ENCODE results near the gene ABLIM1. TPM values are rescaled to one million over a fixed set of nuclear protein-coding genes. Genes with fewer than 3 reads are reported as not detected.

ABLIM1 gene
- total RNA-seq, 1 donor from 2014 or later: 70.0 TPM

DNA sequence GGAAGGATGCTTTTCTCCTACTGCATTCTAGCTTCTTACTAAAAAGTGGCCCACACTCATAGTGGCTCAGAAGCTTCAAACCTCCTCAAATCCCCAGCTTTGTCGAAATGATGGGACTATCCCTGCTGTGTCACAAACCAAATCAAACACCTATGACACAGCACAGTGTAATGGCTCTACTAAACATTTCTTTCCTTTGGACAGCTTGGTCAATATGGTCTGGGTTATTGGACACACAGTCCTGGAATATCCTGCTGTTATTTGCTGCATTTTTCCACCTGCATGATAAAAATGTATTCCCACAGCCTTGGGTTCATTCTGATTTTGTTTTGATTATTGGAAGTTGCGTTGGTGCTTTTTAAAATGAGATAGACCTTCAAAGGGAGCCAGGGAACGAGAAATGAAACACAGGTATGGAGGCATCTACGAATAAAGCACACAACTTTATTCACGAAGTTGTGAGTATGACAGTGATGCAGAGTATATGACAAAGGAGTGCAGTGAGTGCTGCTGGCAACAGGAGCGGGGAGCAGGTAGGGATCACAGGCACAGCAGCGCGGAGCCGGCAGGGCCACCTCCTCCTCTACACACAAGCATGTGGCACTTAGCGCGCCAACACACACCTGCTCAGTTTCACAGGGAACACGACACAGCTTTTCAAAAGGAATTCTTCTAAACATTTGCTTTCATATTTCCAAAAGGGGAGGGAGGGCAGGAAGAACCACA lies 227.2 kb downstream of the ABLIM1 start:
- Histone ChIP-seq H3K4me2 (ENCODE audit: low read length) (no peak overlapping the region), H3K36me3 (ENCODE audit: insufficient read depth, low read length) (no peaks in the 10 kb centered on the region), H3K27me3 (ENCODE audit: insufficient read depth, low read length) (peaks cover 9% of the 10 kb centered on the region), H3K27ac (ENCODE audit: low read depth, low read length) (no peak overlapping the region), H3K4me1 (ENCODE audit: insufficient read depth, low read length) (no peaks in the 10 kb centered on the region), H3K9me3 (ENCODE audit: insufficient read depth, low read depth, low read length) (no peaks in the 10 kb centered on the region), H3K9ac (ENCODE audit: low read length) (no peak overlapping the region), H3K4me3 (ENCODE audit: insufficient read depth, low read depth, low read length) (no peak overlapping the region), H4K20me1 (ENCODE audit: insufficient read depth, low read length) (no peaks in the 10 kb centered on the region), H2AFZ (ENCODE audit: low read depth, low read length) (no peak overlapping the region), H3K79me2 (ENCODE audit: insufficient read depth, low read length) (no peaks in the 10 kb centered on the region)
- Mint-ChIP-seq H3K27ac (ENCODE audit: unreplicated experiment) (peak overlapping the region; percentile 63), H3K36me3 (ENCODE audit: low read depth, unreplicated experiment) (peaks cover 30% of the 10 kb centered on the region), H3K9me3 (ENCODE audit: unreplicated experiment) (no peaks in the 10 kb centered on the region), H3K4me3 (ENCODE audit: unreplicated experiment) (no peak overlapping the region), H3K4me1 (ENCODE audit: low read depth, unreplicated experiment) (peaks cover 16% of the 10 kb centered on the region), H3K27me3 (ENCODE audit: low read depth, unreplicated experiment) (peaks cover 2% of the 10 kb centered on the region)
- FAIRE-seq (no peak), DNase-seq (ENCODE audit: low read depth) (no peak)
- no peak for TF ChIP-seq EZH2 (IDR thresholded peaks at IDR 0.05; ENCODE audit: insufficient read depth, low read length)
- TF ChIP-seq, protein P1, sequence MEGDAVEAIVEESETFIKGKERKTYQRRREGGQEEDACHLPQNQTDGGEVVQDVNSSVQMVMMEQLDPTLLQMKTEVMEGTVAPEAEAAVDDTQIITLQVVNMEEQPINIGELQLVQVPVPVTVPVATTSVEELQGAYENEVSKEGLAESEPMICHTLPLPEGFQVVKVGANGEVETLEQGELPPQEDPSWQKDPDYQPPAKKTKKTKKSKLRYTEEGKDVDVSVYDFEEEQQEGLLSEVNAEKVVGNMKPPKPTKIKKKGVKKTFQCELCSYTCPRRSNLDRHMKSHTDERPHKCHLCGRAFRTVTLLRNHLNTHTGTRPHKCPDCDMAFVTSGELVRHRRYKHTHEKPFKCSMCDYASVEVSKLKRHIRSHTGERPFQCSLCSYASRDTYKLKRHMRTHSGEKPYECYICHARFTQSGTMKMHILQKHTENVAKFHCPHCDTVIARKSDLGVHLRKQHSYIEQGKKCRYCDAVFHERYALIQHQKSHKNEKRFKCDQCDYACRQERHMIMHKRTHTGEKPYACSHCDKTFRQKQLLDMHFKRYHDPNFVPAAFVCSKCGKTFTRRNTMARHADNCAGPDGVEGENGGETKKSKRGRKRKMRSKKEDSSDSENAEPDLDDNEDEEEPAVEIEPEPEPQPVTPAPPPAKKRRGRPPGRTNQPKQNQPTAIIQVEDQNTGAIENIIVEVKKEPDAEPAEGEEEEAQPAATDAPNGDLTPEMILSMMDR (IDR thresholded peaks at IDR 0.05; ENCODE audit: insufficient read depth, low read depth, low read length): no peak

DNA sequence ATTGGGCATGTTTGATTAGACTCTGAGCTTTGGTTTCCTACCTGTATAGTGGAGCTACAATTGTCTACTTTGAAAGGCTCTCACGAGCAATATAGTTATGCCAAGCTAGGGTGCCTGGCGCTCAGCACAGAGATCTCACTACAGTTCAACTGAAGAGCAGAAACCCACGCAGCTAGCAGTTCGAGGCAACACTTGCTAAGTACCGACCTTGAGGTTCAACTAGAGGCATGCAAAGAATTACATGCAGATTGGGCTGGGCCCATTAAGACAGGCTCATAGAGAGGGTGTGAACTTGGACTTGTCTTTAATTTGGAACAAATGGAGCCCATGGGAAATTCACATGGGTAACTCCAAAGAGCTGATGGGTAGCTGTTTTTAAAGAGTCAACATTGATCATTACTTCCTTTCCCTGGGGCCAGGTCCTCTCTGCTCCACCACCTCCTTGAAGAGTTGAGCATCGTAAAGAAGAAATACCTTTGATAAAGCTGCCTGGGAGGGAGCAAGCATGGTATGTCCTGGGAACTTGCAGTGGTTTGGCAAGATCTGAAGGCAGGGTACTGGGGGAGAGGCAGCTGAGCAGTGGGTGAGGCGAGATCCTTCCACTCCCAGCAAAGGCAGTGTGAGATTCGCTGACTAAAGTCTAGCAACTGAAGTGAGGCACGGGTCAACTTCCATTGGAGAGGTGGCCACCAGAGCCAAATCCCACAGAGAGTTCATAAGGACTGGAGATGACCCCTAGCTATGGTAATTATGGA lies 228.3 kb downstream of the ABLIM1 start:
- Histone ChIP-seq H3K4me3 (ENCODE audit: insufficient read depth, low read depth, low read length) (no peak overlapping the region), H2AFZ (ENCODE audit: low read depth, low read length) (no peak overlapping the region), H3K4me2 (ENCODE audit: low read length) (no peak overlapping the region), H3K9ac (ENCODE audit: low read length) (no peak overlapping the region), H3K9me3 (ENCODE audit: insufficient read depth, low read depth, low read length) (no peaks in the 10 kb centered on the region), H3K4me1 (ENCODE audit: insufficient read depth, low read length) (no peaks in the 10 kb centered on the region), H3K79me2 (ENCODE audit: insufficient read depth, low read length) (no peaks in the 10 kb centered on the region), H3K36me3 (ENCODE audit: insufficient read depth, low read length) (no peaks in the 10 kb centered on the region), H4K20me1 (ENCODE audit: insufficient read depth, low read length) (no peaks in the 10 kb centered on the region), H3K27me3 (ENCODE audit: insufficient read depth, low read length) (peaks cover 9% of the 10 kb centered on the region), H3K27ac (ENCODE audit: low read depth, low read length) (no peak overlapping the region)
- H3K9me3 Mint-ChIP-seq (ENCODE audit: unreplicated experiment): no peaks in the 10 kb centered on the region
- no peak for FAIRE-seq
- peaks cover 16% of the 10 kb centered on the region for H3K4me1 Mint-ChIP-seq (ENCODE audit: low read depth, unreplicated experiment)
- DNase-seq (ENCODE audit: low read depth): no peak
- peaks cover 29% of the 10 kb centered on the region for H3K36me3 Mint-ChIP-seq (ENCODE audit: low read depth, unreplicated experiment)
- peaks cover 2% of the 10 kb centered on the region for H3K27me3 Mint-ChIP-seq (ENCODE audit: low read depth, unreplicated experiment)
- no peak for TF ChIP-seq EZH2 (IDR thresholded peaks at IDR 0.05; ENCODE audit: insufficient read depth, low read length)
- TF ChIP-seq, protein P1 (IDR thresholded peaks at IDR 0.05; ENCODE audit: insufficient read depth, low read depth, low read length): no peak
- H3K4me3 Mint-ChIP-seq (ENCODE audit: unreplicated experiment): no peak overlapping the region
- no peak overlapping the region for H3K27ac Mint-ChIP-seq (ENCODE audit: unreplicated experiment)
